ENCODE results near the gene F10.

The F10 gene

GRCh38 chr13:113090415-113090770 is 32.2 kb upstream of the F10 start:
- no peaks in the 10 kb centered on the region for H3K9me2 ChIP-seq (replicated peaks; ENCODE audit: low read depth, low read length)
- no peak overlapping the region for H3K4me3 ChIP-seq (ENCODE audit: low read length, poor library complexity, severe bottlenecking)
- TF ChIP-seq EZH2phosphoT487 (IDR thresholded peaks at IDR 0.05; ENCODE audit: borderline replicate concordance) (no peak), CTCF (conservative IDR thresholded peaks at IDR 0.05; ENCODE audit: low read length) (no peak)
- no peak overlapping the region for H2AFZ ChIP-seq (ENCODE audit: low read length)
- H3K4me1 ChIP-seq (ENCODE audit: insufficient read depth, low read length, poor library complexity, severe bottlenecking), result no peaks in the 10 kb centered on the region
- H3F3A ChIP-seq (ENCODE audit: low read depth), result no peaks in the 10 kb centered on the region
- no peaks in the 10 kb centered on the region for H4K20me1 ChIP-seq (ENCODE audit: insufficient read depth, low read length, poor library complexity, severe bottlenecking)
- no peaks in the 10 kb centered on the region for H3K36me3 ChIP-seq (ENCODE audit: insufficient read depth, low read length)
- no peaks in the 10 kb centered on the region for H3K27me3 ChIP-seq (ENCODE audit: insufficient read depth, low read length, poor library complexity, severe bottlenecking)
- H3K79me2 ChIP-seq (ENCODE audit: insufficient read depth, low read length), result no peaks in the 10 kb centered on the region
- no peak overlapping the region for H3K4me2 ChIP-seq (ENCODE audit: low read depth, low read length, poor library complexity, severe bottlenecking)
- H3K9ac ChIP-seq (ENCODE audit: low read depth, low read length, poor library complexity, severe bottlenecking), result no peak overlapping the region
- no peaks in the 10 kb centered on the region for H3K9me3 ChIP-seq (ENCODE audit: insufficient read depth, low read depth, low read length)

GRCh38 chr13:113090806-113091205 is 31.8 kb upstream of the F10 start:
- H3K27me3 ChIP-seq (ENCODE audit: insufficient read depth, low read length, poor library complexity, severe bottlenecking), result no peaks in the 10 kb centered on the region
- no peak overlapping the region for H2AFZ ChIP-seq (ENCODE audit: low read length)
- H3K79me2 ChIP-seq (ENCODE audit: insufficient read depth, low read length), result no peaks in the 10 kb centered on the region
- no peaks in the 10 kb centered on the region for H4K20me1 ChIP-seq (ENCODE audit: insufficient read depth, low read length, poor library complexity, severe bottlenecking)
- H3F3A ChIP-seq (ENCODE audit: low read depth), result no peaks in the 10 kb centered on the region
- H3K4me1 ChIP-seq (ENCODE audit: insufficient read depth, low read length, poor library complexity, severe bottlenecking), result no peaks in the 10 kb centered on the region
- no peaks in the 10 kb centered on the region for H3K36me3 ChIP-seq (ENCODE audit: insufficient read depth, low read length)
- H3K9ac ChIP-seq (ENCODE audit: low read depth, low read length, poor library complexity, severe bottlenecking), result no peak overlapping the region
- no peaks in the 10 kb centered on the region for H3K9me2 ChIP-seq (replicated peaks; ENCODE audit: low read depth, low read length)
- no peak for TF ChIP-seq EZH2phosphoT487 (IDR thresholded peaks at IDR 0.05; ENCODE audit: borderline replicate concordance)
- no peak for TF ChIP-seq CTCF (conservative IDR thresholded peaks at IDR 0.05; ENCODE audit: low read length)
- no peaks in the 10 kb centered on the region for H3K9me3 ChIP-seq (ENCODE audit: insufficient read depth, low read depth, low read length)
- no peak overlapping the region for H3K4me2 ChIP-seq (ENCODE audit: low read depth, low read length, poor library complexity, severe bottlenecking)
- no peak overlapping the region for H3K4me3 ChIP-seq (ENCODE audit: low read length, poor library complexity, severe bottlenecking)

GRCh38 chr13:113091211-113091771 is 31.3 kb upstream of the F10 start:
- Histone ChIP-seq H3K4me3 (ENCODE audit: low read length, poor library complexity, severe bottlenecking) (no peak overlapping the region), H3K4me1 (ENCODE audit: insufficient read depth, low read length, poor library complexity, severe bottlenecking) (no peaks in the 10 kb centered on the region), H3K36me3 (ENCODE audit: insufficient read depth, low read length) (no peaks in the 10 kb centered on the region), H3K4me2 (ENCODE audit: low read depth, low read length, poor library complexity, severe bottlenecking) (no peak overlapping the region), H3K27me3 (ENCODE audit: insufficient read depth, low read length, poor library complexity, severe bottlenecking) (no peaks in the 10 kb centered on the region), H2AFZ (ENCODE audit: low read length) (no peak overlapping the region), H4K20me1 (ENCODE audit: insufficient read depth, low read length, poor library complexity, severe bottlenecking) (no peaks in the 10 kb centered on the region), H3F3A (ENCODE audit: low read depth) (no peaks in the 10 kb centered on the region), H3K9me3 (ENCODE audit: insufficient read depth, low read depth, low read length) (no peaks in the 10 kb centered on the region), H3K9ac (ENCODE audit: low read depth, low read length, poor library complexity, severe bottlenecking) (no peak overlapping the region), H3K79me2 (ENCODE audit: insufficient read depth, low read length) (no peaks in the 10 kb centered on the region), H3K9me2 (replicated peaks; ENCODE audit: low read depth, low read length) (no peaks in the 10 kb centered on the region)
- TF ChIP-seq CTCF (conservative IDR thresholded peaks at IDR 0.05; ENCODE audit: low read length) (no peak), EZH2phosphoT487 (IDR thresholded peaks at IDR 0.05; ENCODE audit: borderline replicate concordance) (no peak)
